GM12878 (cell line): ENCODE results near the gene KLK2. TPM values are rescaled to one million over a fixed set of nuclear protein-coding genes. Genes with fewer than 3 reads are reported as not detected.

Source experiments
- ATAC-seq: fragments of 200-7000 bp; cut with Tn5 transposase; 3 replicates; pipeline ENCODE4 v1.9.1; 2020; ENCODE audit warnings: mild to moderate bottlenecking, moderate library complexity
- BruUV-seq: library from RNA; stranded (reverse); fragments of 400-500 nt; replicated peaks from 2 replicates; lab custom pipeline; 2021; lab: Mats Ljungman, UMichigan
- CTCF ChIA-PET: fragments of 300-600 bp; sonication (Branson Sonifier 250); formaldehyde crosslinking; extraction: SDS; loops from one replicate; lab custom pipeline; 2021; ENCODE audit warnings: inconsistent platforms; lab: Yijun Ruan, JAX
- POLR2A ChIA-PET: fragments of 350-600 bp; formaldehyde crosslinking; extraction: SDS; loops from one replicate; lab custom pipeline; 2021; ENCODE audit warnings: inconsistent platforms; lab: Charles Lee
- RAD21 ChIA-PET: fragments of 300-600 bp; sonication (Branson Sonifier 250); formaldehyde crosslinking; loops from one replicate; lab custom pipeline; 2023; ENCODE audit warnings: antibody characterized with exemption; ENCODE audit not compliant: unreplicated experiment; lab: Charles Lee
- SMC1A ChIA-PET: fragments of 300-600 bp; sonication (Branson Sonifier 250); formaldehyde crosslinking; loops from one replicate; lab custom pipeline; 2023; ENCODE audit not compliant: unreplicated experiment, uncharacterized antibody; lab: Charles Lee
- DNase-seq: peaks from one replicate; pipeline ENCODE4 v3.0.0-alpha.2; 2011; ENCODE audit warnings: low read depth, low spot score
- FAIRE-seq: peaks from 3 replicates; lab custom pipeline; 2011; peaks lifted over from hg19 to GRCh38; lab: Jason Lieb, UNC
- H2AFZ ChIP-seq: 2 replicates; pipeline ENCODE4 v1.6.0; 2011; ENCODE audit warnings: low read depth, low read length, control low read depth; ENCODE audit not compliant: control insufficient read depth
- H3K27ac ChIP-seq: 2 replicates; pipeline ENCODE4 v1.5.1; 2011; ENCODE audit warnings: control low read depth; ENCODE audit not compliant: control insufficient read depth, insufficient read depth
- H3K27me3 ChIP-seq, 2 experiments: replicated peaks in 1 of 2; 2 replicates each; pipeline versions ENCODE4 v1.6.0 to v1.6.1; 2011; ENCODE audit warnings: low read length in 1 of 2; ENCODE audit not compliant: control insufficient read depth in 2 of 2, insufficient read depth in 2 of 2
- H3K36me3 ChIP-seq, 2 experiments: 2 replicates each; pipeline ENCODE4 v1.5.1; 2011; ENCODE audit warnings: low read length in 1 of 2; ENCODE audit not compliant: control insufficient read depth in 2 of 2, insufficient read depth in 2 of 2
- H3K4me1 ChIP-seq: 2 replicates; pipeline ENCODE4 v1.6.1; 2011; ENCODE audit warnings: mild to moderate bottlenecking, low read length, moderate library complexity, mixed read lengths; ENCODE audit not compliant: control insufficient read depth, insufficient read depth
- H3K4me2 ChIP-seq: 2 replicates; pipeline ENCODE4 v1.6.0; 2011; ENCODE audit warnings: control low read depth; ENCODE audit not compliant: control insufficient read depth, insufficient read depth
- H3K4me3 ChIP-seq: fragments of 200-600 bp; sonication (generic); 2 replicates; pipeline ENCODE4 v1.5.1; 2016
- H3K79me2 ChIP-seq: 2 replicates; pipeline ENCODE4 v1.6.0; 2011; ENCODE audit warnings: low read length; ENCODE audit not compliant: control insufficient read depth, insufficient read depth
- H3K9ac ChIP-seq: 2 replicates; pipeline ENCODE4 v1.8.0; 2011; ENCODE audit warnings: low read length, control low read depth, mixed read lengths; ENCODE audit not compliant: control insufficient read depth, insufficient read depth
- H3K9me3 ChIP-seq: replicated peaks from 3 replicates; pipeline ENCODE4 v1.5.1; 2011; ENCODE audit warnings: mild to moderate bottlenecking, low read length; ENCODE audit not compliant: control insufficient read depth, insufficient read depth
- H4K20me1 ChIP-seq: 2 replicates; pipeline ENCODE4 v1.6.0; 2011; ENCODE audit not compliant: control insufficient read depth, insufficient read depth
- BCL11A ChIP-seq: IDR thresholded peaks from 2 replicates; pipeline ENCODE4 v1.6.1; 2011; ENCODE audit warnings: low read depth, low read length
- CREB1 ChIP-seq: IDR thresholded peaks from 2 replicates; pipeline ENCODE4 v1.6.1; 2012; ENCODE audit warnings: low read depth, mild to moderate bottlenecking, inconsistent platforms
- CREM ChIP-seq: IDR thresholded peaks from 2 replicates; pipeline ENCODE4 v1.6.1; 2014; ENCODE audit warnings: antibody characterized with exemption, low read depth
- KAT2A ChIP-seq: conservative IDR thresholded peaks from 2 replicates; pipeline ENCODE4 v1.6.1; 2011; ENCODE audit warnings: low read depth, low read length; ENCODE audit not compliant: control insufficient read depth
- MYB ChIP-seq: fragments of 150-350 bp; IDR thresholded peaks from 2 replicates; pipeline ENCODE4 v1.6.1; 2014; ENCODE audit warnings: mild to moderate bottlenecking, low read depth, low read length, borderline replicate concordance
- POLR2A ChIP-seq: IDR thresholded peaks from 2 replicates; pipeline ENCODE4 v1.6.1; 2011; ENCODE audit warnings: low read depth, mild to moderate bottlenecking, low read length
- POU2F2 ChIP-seq: IDR thresholded peaks from 3 replicates; pipeline ENCODE4 v1.6.1; 2011; ENCODE audit warnings: low read depth, mild to moderate bottlenecking, low read length, borderline replicate concordance
- RAD21 ChIP-seq: IDR thresholded peaks from 2 replicates; pipeline ENCODE4 v1.6.1; 2011; ENCODE audit warnings: mild to moderate bottlenecking, low read depth, low read length, moderate library complexity; ENCODE audit not compliant: insufficient read depth
- RAD51 ChIP-seq: fragments of 450-650 bp; IDR thresholded peaks from 2 replicates; pipeline ENCODE4 v1.6.1; 2016; ENCODE audit warnings: moderate library complexity, mild to moderate bottlenecking, inconsistent platforms
- RUNX3 ChIP-seq: IDR thresholded peaks from 2 replicates; pipeline ENCODE4 v1.6.1; 2012; ENCODE audit warnings: low read length, inconsistent platforms
- TBL1XR1 ChIP-seq: IDR thresholded peaks from 2 replicates; pipeline ENCODE4 v1.6.1; 2012; ENCODE audit warnings: low read depth, low read length, improper control_type of control experiment
- whole genome bisulfite sequencing: methylation state at CpG from one replicate; pipeline ENCODE4 v1.1.6; 2016; ENCODE audit warnings: low lambda C conversion rate; ENCODE audit not compliant: insufficient replicate concordance, insufficient coverage; ENCODE audit errors: missing lambda C conversion rate; 5-methylcytosine and 5-hydroxymethylcytosine counted together
- in situ Hi-C: fragments of 300-500 bp; cut with MboI; formaldehyde crosslinking; loops from 9 replicates; pipeline ENCODE4 v1.14.3; 2018; ENCODE audit warnings: mixed read lengths
- intact Hi-C: fragments of 100-400 bp; cut with micrococcal nuclease; formaldehyde crosslinking; loops from one replicate; pipeline ENCODE4 v1.14.2; 2022; ENCODE audit not compliant: unreplicated experiment
- polyA plus RNA-seq, 11 experiments: library from polyadenylated mRNA; depleted of rRNA in 4 of 11; unstranded in 6 of 11; stranded (reverse) in 5 of 11; fragments of >200 nt; fragmentation: Nextera tagmentation in 4 of 11; fragmentation: Illumina TruSeq in 1 of 11; extraction: Ambion mirVana in 4 of 11; extraction: Trizol in 1 of 11; gene quantifications; 1 replicate in 1 of 11; 2 replicates in 10 of 11; pipeline versions ENCODE4 v1.2.1 to v1.2.3, GENCODE V29; 2011 to 2016; ENCODE audit warnings: inconsistent platforms in 2 of 11, missing spikeins in 2 of 11, low read depth in 1 of 11
- total RNA-seq, 4 experiments: library from RNA; depleted of rRNA in 3 of 4; stranded (reverse); fragments of >200 nt in 3 of 4; fragmentation: Illumina TruSeq in 1 of 4; extraction: Trizol in 1 of 4; gene quantifications; 2 replicates each; pipeline versions ENCODE4 v1.2.1 to v1.2.3, GENCODE V29; 2013 to 2021
- TF ChIP-seq, protein P1 (sequence below): fragments of 450-650 bp; IDR thresholded peaks from 2 replicates; pipeline ENCODE4 v1.6.1; 2017; ENCODE audit warnings: mild to moderate bottlenecking, low read depth, inconsistent platforms; ENCODE audit not compliant: poor library complexity, severe bottlenecking
- TF ChIP-seq, protein P2 (sequence below): fragments of 150-350 bp; IDR thresholded peaks from 2 replicates; pipeline ENCODE4 v1.6.1; 2014; ENCODE audit warnings: mild to moderate bottlenecking, low read depth, low read length
- TF ChIP-seq, protein P3 (sequence below): IDR thresholded peaks from 2 replicates; pipeline ENCODE4 v1.6.1; 2011; ENCODE audit warnings: low read depth, mild to moderate bottlenecking, low read length, moderate library complexity, borderline replicate concordance; ENCODE audit errors: extremely low read depth
- TF ChIP-seq, protein P4 (sequence below), 3 experiments: IDR thresholded peaks in 2 of 3; conservative IDR thresholded peaks in 1 of 3; 2 replicates each; pipeline ENCODE4 v1.5.1; 2011; ENCODE audit warnings: low read depth in 3 of 3, low read length in 3 of 3, mild to moderate bottlenecking in 3 of 3, control low read depth in 2 of 3, moderate library complexity in 2 of 3, inconsistent platforms in 1 of 3, mixed read lengths in 1 of 3; ENCODE audit not compliant: control insufficient read depth in 2 of 3, insufficient read depth in 1 of 3; ENCODE audit errors: extremely low read depth in 1 of 3
- TF ChIP-seq, protein P5 (sequence below): fragments of 450-650 bp; IDR thresholded peaks from 2 replicates; pipeline ENCODE4 v1.6.1; 2016; ENCODE audit warnings: mild to moderate bottlenecking

The KLK2 gene
- total and polyA plus RNA-seq, 10 of the 15 experiments (the other 5 are each of a cell fraction or from before 2014, with no cell fraction given), result 0.19 to 3.1 (median 1.2) TPM

DNA sequence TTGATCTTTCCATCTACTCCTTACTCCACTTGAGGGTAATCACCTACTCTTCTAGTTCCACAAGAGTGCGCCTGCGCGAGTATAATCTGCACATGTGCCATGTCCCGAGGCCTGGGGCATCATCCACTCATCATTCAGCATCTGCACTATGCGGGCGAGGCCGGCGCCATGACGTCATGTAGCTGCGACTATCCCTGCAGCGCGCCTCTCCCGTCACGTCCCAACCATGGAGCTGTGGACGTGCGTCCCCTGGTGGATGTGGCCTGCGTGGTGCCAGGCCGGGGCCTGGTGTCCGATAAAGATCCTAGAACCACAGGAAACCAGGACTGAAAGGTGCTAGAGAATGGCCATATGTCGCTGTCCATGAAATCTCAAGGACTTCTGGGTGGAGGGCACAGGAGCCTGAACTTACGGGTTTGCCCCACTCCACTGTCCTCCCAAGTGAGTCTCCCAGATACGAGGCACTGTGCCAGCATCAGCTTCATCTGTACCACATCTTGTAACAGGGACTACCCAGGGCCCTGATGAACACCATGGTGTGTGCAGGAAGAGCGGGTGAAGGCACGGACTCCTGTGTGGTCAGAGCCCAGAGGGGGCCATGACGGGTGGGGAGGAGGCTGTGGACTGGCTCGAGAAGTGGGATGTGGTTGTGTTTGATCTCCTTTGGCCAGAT is 2.7 kb upstream of the KLK2 start:
- H2AFZ ChIP-seq, result peak overlapping the region; percentile 41; the same call in 1 of the 2 replicates
- H3K36me3 ChIP-seq, result no peaks in the 10 kb centered on the region
- H3K27ac ChIP-seq, result no peak overlapping the region
- intact Hi-C loops, result no loop called here
- ATAC-seq (no peak), FAIRE-seq (no peak), DNase-seq (no peak)
- ChIA-PET RAD21 (no interaction called here), SMC1A (no interaction called here), POLR2A (no interaction called here), CTCF (interaction anchor here (1.1 kb wide), 1 partner anchor 8 kb away, joined by 3 read pairs; no protein-coding TSS in a partner anchor)
- no TSS peak for BruUV-seq
- in situ Hi-C loops, result no loop called here
- no peak overlapping the region for H3K4me3 ChIP-seq
- H3K9me3 ChIP-seq, result no peaks in the 10 kb centered on the region; the same call in 2 of the 3 replicates
- 43% methylated on average over 26 of the region's 26 CpGs for WGBS
- H3K4me1 ChIP-seq, result peaks cover under 1% of the 10 kb centered on the region; the same call in 1 of the 2 replicates
- H3K79me2 ChIP-seq, result no peaks in the 10 kb centered on the region
- peaks cover 0 to 2% of the 10 kb centered on the region in 2 experiments; a peak in 1 of 4 replicates for H3K27me3 ChIP-seq
- no peak overlapping the region for H3K9ac ChIP-seq
- TF ChIP-seq, protein P1, sequence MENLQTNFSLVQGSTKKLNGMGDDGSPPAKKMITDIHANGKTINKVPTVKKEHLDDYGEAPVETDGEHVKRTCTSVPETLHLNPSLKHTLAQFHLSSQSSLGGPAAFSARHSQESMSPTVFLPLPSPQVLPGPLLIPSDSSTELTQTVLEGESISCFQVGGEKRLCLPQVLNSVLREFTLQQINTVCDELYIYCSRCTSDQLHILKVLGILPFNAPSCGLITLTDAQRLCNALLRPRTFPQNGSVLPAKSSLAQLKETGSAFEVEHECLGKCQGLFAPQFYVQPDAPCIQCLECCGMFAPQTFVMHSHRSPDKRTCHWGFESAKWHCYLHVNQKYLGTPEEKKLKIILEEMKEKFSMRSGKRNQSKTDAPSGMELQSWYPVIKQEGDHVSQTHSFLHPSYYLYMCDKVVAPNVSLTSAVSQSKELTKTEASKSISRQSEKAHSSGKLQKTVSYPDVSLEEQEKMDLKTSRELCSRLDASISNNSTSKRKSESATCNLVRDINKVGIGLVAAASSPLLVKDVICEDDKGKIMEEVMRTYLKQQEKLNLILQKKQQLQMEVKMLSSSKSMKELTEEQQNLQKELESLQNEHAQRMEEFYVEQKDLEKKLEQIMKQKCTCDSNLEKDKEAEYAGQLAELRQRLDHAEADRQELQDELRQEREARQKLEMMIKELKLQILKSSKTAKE, result no peak
- TF ChIP-seq POLR2A, result 0 out of 2 replicates have a peak, but pooled peaks have one; percentile 34
- no peak for TF ChIP-seq KAT2A
- TF ChIP-seq, protein P2, sequence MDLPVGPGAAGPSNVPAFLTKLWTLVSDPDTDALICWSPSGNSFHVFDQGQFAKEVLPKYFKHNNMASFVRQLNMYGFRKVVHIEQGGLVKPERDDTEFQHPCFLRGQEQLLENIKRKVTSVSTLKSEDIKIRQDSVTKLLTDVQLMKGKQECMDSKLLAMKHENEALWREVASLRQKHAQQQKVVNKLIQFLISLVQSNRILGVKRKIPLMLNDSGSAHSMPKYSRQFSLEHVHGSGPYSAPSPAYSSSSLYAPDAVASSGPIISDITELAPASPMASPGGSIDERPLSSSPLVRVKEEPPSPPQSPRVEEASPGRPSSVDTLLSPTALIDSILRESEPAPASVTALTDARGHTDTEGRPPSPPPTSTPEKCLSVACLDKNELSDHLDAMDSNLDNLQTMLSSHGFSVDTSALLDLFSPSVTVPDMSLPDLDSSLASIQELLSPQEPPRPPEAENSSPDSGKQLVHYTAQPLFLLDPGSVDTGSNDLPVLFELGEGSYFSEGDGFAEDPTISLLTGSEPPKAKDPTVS, result no peak
- TF ChIP-seq TBL1XR1, result no peak
- peak; percentile 96 for TF ChIP-seq CREM
- peak; percentile 47 for TF ChIP-seq RAD21
- TF ChIP-seq RAD51, result no peak
- TF ChIP-seq CREB1, result peak; percentile 95
- TF ChIP-seq BCL11A, result no peak
- TF ChIP-seq, protein P3, sequence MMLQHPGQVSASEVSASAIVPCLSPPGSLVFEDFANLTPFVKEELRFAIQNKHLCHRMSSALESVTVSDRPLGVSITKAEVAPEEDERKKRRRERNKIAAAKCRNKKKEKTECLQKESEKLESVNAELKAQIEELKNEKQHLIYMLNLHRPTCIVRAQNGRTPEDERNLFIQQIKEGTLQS, result peak; percentile 23; the same call in 1 of the 2 replicates
- TF ChIP-seq POU2F2, result no peak
- TF ChIP-seq RUNX3, result peak; percentile 24; the same call in 1 of the 2 replicates
- no peak for TF ChIP-seq MYB
- TF ChIP-seq, protein P4, sequence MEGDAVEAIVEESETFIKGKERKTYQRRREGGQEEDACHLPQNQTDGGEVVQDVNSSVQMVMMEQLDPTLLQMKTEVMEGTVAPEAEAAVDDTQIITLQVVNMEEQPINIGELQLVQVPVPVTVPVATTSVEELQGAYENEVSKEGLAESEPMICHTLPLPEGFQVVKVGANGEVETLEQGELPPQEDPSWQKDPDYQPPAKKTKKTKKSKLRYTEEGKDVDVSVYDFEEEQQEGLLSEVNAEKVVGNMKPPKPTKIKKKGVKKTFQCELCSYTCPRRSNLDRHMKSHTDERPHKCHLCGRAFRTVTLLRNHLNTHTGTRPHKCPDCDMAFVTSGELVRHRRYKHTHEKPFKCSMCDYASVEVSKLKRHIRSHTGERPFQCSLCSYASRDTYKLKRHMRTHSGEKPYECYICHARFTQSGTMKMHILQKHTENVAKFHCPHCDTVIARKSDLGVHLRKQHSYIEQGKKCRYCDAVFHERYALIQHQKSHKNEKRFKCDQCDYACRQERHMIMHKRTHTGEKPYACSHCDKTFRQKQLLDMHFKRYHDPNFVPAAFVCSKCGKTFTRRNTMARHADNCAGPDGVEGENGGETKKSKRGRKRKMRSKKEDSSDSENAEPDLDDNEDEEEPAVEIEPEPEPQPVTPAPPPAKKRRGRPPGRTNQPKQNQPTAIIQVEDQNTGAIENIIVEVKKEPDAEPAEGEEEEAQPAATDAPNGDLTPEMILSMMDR (IDR thresholded peaks at IDR 0.05 in 2 of 3, conservative IDR thresholded peaks at IDR 0.05 in 1 of 3; ENCODE audit: control insufficient read depth in 2 of 3, extremely low read depth in 1 of 3, insufficient read depth in 1 of 3, low read depth in 3 of 3, low read length in 3 of 3), result peak in 1 of 3 experiments; percentile 35; a peak in 2 of 6 replicates
- TF ChIP-seq, protein P5, sequence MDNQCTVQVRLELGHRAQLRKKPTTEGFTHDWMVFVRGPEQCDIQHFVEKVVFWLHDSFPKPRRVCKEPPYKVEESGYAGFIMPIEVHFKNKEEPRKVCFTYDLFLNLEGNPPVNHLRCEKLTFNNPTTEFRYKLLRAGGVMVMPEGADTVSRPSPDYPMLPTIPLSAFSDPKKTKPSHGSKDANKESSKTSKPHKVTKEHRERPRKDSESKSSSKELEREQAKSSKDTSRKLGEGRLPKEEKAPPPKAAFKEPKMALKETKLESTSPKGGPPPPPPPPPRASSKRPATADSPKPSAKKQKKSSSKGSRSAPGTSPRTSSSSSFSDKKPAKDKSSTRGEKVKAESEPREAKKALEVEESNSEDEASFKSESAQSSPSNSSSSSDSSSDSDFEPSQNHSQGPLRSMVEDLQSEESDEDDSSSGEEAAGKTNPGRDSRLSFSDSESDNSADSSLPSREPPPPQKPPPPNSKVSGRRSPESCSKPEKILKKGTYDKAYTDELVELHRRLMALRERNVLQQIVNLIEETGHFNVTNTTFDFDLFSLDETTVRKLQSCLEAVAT, result no peak
- TF ChIP-seq, all 136 proteins: peak for 7
- no peak overlapping the region for H3K4me2 ChIP-seq
- no peaks in the 10 kb centered on the region for H4K20me1 ChIP-seq
